Neuronal stem cell (in vitro differentiated cells): ENCODE results near the gene RPAIN.

Experiments used
- DNase-seq: peaks from one replicate; pipeline ENCODE4 v3.0.0-alpha.2; 2013; ENCODE audit warnings: low spot score
- H2AFZ ChIP-seq: one replicate; pipeline ENCODE4 v1.6.1; 2013; ENCODE audit warnings: mild to moderate bottlenecking, low read length, inconsistent platforms
- H2AK5ac ChIP-seq: 2 replicates; pipeline ENCODE4 v1.6.1; 2013; ENCODE audit warnings: low read depth, mild to moderate bottlenecking, inconsistent platforms, low read length, moderate library complexity, mixed read lengths
- H2BK120ac ChIP-seq: 2 replicates; pipeline ENCODE4 v1.6.1; 2013; ENCODE audit warnings: low read depth, mild to moderate bottlenecking, inconsistent platforms, low read length, moderate library complexity, mixed read lengths
- H2BK12ac ChIP-seq: one replicate; pipeline ENCODE4 v1.6.1; 2013; ENCODE audit warnings: low read length, inconsistent platforms
- H2BK15ac ChIP-seq: 2 replicates; pipeline ENCODE4 v1.6.1; 2013; ENCODE audit warnings: mild to moderate bottlenecking, low read length, inconsistent platforms, mixed read lengths
- H2BK5ac ChIP-seq: one replicate; pipeline ENCODE4 v1.6.1; 2013; ENCODE audit warnings: inconsistent platforms, mild to moderate bottlenecking, low read length, moderate library complexity
- H3K14ac ChIP-seq: one replicate; pipeline ENCODE4 v1.6.1; 2013; ENCODE audit warnings: low read length, inconsistent platforms
- H3K18ac ChIP-seq: 2 replicates; pipeline ENCODE4 v1.6.1; 2013; ENCODE audit warnings: low read length, inconsistent platforms
- H3K23ac ChIP-seq: 2 replicates; pipeline ENCODE4 v1.6.1; 2013; ENCODE audit warnings: low read depth, mild to moderate bottlenecking, mixed read lengths, low read length, inconsistent platforms; ENCODE audit not compliant: poor library complexity
- H3K27ac ChIP-seq: replicated peaks from 3 replicates; pipeline ENCODE4 v1.5.1; 2013; ENCODE audit warnings: low read length, inconsistent platforms
- H3K27me3 ChIP-seq, 3 experiments: 2 replicates each; pipeline ENCODE4 v1.6.1; 2013; ENCODE audit warnings: low read length in 3 of 3, mild to moderate bottlenecking in 2 of 3, inconsistent platforms in 1 of 3, low read depth in 1 of 3, mixed read lengths in 1 of 3, moderate library complexity in 1 of 3; ENCODE audit not compliant: control insufficient read depth in 3 of 3, insufficient read depth in 3 of 3
- H3K36me3 ChIP-seq, 2 donors: replicated peaks in 1 of 2; 2 replicates each; pipeline ENCODE4 v1.6.1; 2013; ENCODE audit warnings: low read length in 2 of 2; ENCODE audit not compliant: control insufficient read depth in 2 of 2, insufficient read depth in 2 of 2
- H3K4ac ChIP-seq: 2 replicates; pipeline ENCODE4 v1.6.1; 2013; ENCODE audit warnings: inconsistent platforms, mild to moderate bottlenecking, low read length, moderate library complexity
- H3K4me1 ChIP-seq, 2 donors: 1 replicate in 1 of 2; 2 replicates in 1 of 2; pipeline ENCODE4 v1.6.1; 2013; ENCODE audit warnings: low read length in 2 of 2, low read depth in 1 of 2; ENCODE audit not compliant: control insufficient read depth in 2 of 2, insufficient read depth in 1 of 2
- H3K4me2 ChIP-seq: one replicate; pipeline ENCODE4 v1.6.1; 2013; ENCODE audit warnings: mild to moderate bottlenecking, low read length, inconsistent platforms; ENCODE audit not compliant: insufficient read depth, poor library complexity, severe bottlenecking
- H3K4me3 ChIP-seq, 2 donors: 2 replicates each; pipeline ENCODE4 v1.5.1; 2013; ENCODE audit warnings: low read length in 2 of 2, mild to moderate bottlenecking in 2 of 2, inconsistent platforms in 1 of 2, moderate library complexity in 1 of 2
- H3K79me1 ChIP-seq: one replicate; pipeline ENCODE4 v1.6.1; 2013; ENCODE audit warnings: low read depth, mild to moderate bottlenecking, inconsistent platforms, low read length, moderate library complexity
- H3K9ac ChIP-seq: one replicate; pipeline ENCODE4 v1.6.1; 2013; ENCODE audit warnings: mild to moderate bottlenecking, low read depth, low read length, inconsistent platforms; ENCODE audit not compliant: poor library complexity
- H3K9me3 ChIP-seq, 2 donors: replicated peaks in 1 of 2; 2 replicates each; pipeline versions ENCODE3 to v1.6.1; 2013; ENCODE audit warnings: low read length in 2 of 2, mild to moderate bottlenecking in 2 of 2, inconsistent platforms in 1 of 2, low read depth in 1 of 2, mixed read lengths in 1 of 2, moderate library complexity in 1 of 2; ENCODE audit not compliant: control insufficient read depth in 2 of 2, insufficient read depth in 1 of 2
- H4K8ac ChIP-seq: one replicate; pipeline ENCODE4 v1.6.1; 2013; ENCODE audit warnings: low read depth, mild to moderate bottlenecking, inconsistent platforms, low read length, moderate library complexity
- H4K91ac ChIP-seq: one replicate; pipeline ENCODE4 v1.6.1; 2013; ENCODE audit warnings: low read length, low read depth, mild to moderate bottlenecking, inconsistent platforms; ENCODE audit not compliant: poor library complexity
- WGBS, 2 donors: extraction: QIAGEN DNeasy Blood & Tissue Kit; methylation state at CpG; one replicate each; pipeline ENCODE4 v1.1.7; 2013; ENCODE audit warnings: missing lambda C conversion rate in 2 of 2, mixed read lengths in 1 of 2; ENCODE audit not compliant: insufficient read length in 2 of 2, insufficient replicate concordance in 1 of 2; ENCODE audit errors: extremely low coverage in 2 of 2; 5-methylcytosine and 5-hydroxymethylcytosine counted together

RPAIN gene

GRCh38 chr17:5379351-5380107 lies 40.5 kb upstream of the RPAIN start:
- Histone ChIP-seq H4K91ac (no peak overlapping the region), H2BK120ac (no peak overlapping the region), H3K4me1 (no peaks in the 10 kb centered on the region), H2AFZ (no peak overlapping the region), H3K27me3 (no peaks in the 10 kb centered on the region), H3K4me3 (no peak overlapping the region), H3K79me1 (no peaks in the 10 kb centered on the region), H2BK12ac (no peak overlapping the region), H3K4me2 (no peak overlapping the region), H3K9ac (no peak overlapping the region), H3K27ac (no peak overlapping the region), H3K23ac (peak overlapping the region; percentile 81), H3K36me3 (peaks cover 46 to 97% of the 10 kb centered on the region in 2 donors), H2AK5ac (no peak overlapping the region), H3K14ac (no peak overlapping the region), H3K9me3 (no peaks in the 10 kb centered on the region), H2BK5ac (no peak overlapping the region), H2BK15ac (no peak overlapping the region), H3K4ac (no peak overlapping the region), H3K18ac (no peak overlapping the region), H4K8ac (peak overlapping the region; percentile 99)
- WGBS, 2 donors = no CpG with 5 or more reads among the region's 11 CpGs
- DNase-seq = no peak

GRCh38 chr17:5380491-5381135 lies 39.4 kb upstream of the RPAIN start:
- H3K23ac ChIP-seq = no peak overlapping the region
- H3K14ac ChIP-seq = no peak overlapping the region
- no peak overlapping the region for H3K18ac ChIP-seq
- no peak overlapping the region for H2BK15ac ChIP-seq
- peaks cover 50 to 99% of the 10 kb centered on the region in 2 donors for H3K36me3 ChIP-seq
- no peak overlapping the region for H3K27ac ChIP-seq
- no CpG with 5 or more reads among the region's 7 CpGs for WGBS, 2 donors
- H2BK5ac ChIP-seq = no peak overlapping the region
- no peak overlapping the region for H3K4me2 ChIP-seq
- no peaks in the 10 kb centered on the region for H3K9me3 ChIP-seq
- H3K4me1 ChIP-seq = no peaks in the 10 kb centered on the region
- no peak overlapping the region for H2AK5ac ChIP-seq
- H3K27me3 ChIP-seq = no peaks in the 10 kb centered on the region
- H4K91ac ChIP-seq = no peak overlapping the region
- H3K79me1 ChIP-seq = no peaks in the 10 kb centered on the region
- no peak overlapping the region for H2BK12ac ChIP-seq
- no peak overlapping the region for H3K9ac ChIP-seq
- DNase-seq = no peak
- H2AFZ ChIP-seq = no peak overlapping the region
- H2BK120ac ChIP-seq = no peak overlapping the region
- no peak overlapping the region for H3K4ac ChIP-seq
- no peak overlapping the region for H4K8ac ChIP-seq
- H3K4me3 ChIP-seq = no peak overlapping the region

GRCh38 chr17:5381542-5381941 lies 38.4 kb upstream of the RPAIN start:
- Histone ChIP-seq H3K14ac (no peak overlapping the region), H3K4me1 (no peaks in the 10 kb centered on the region), H3K18ac (no peak overlapping the region), H4K8ac (no peak overlapping the region), H3K79me1 (no peaks in the 10 kb centered on the region), H2AFZ (no peak overlapping the region), H2BK15ac (no peak overlapping the region), H4K91ac (no peak overlapping the region), H3K27me3 (no peaks in the 10 kb centered on the region), H3K36me3 (peaks cover 49 to 100% of the 10 kb centered on the region in 2 donors), H2BK5ac (no peak overlapping the region), H2BK12ac (no peak overlapping the region), H3K4me3 (no peak overlapping the region), H3K4me2 (no peak overlapping the region), H3K9me3 (no peaks in the 10 kb centered on the region), H2BK120ac (no peak overlapping the region), H3K27ac (no peak overlapping the region), H3K4ac (no peak overlapping the region), H3K9ac (no peak overlapping the region), H3K23ac (no peak overlapping the region), H2AK5ac (no peak overlapping the region)
- no peak for DNase-seq
- WGBS, 2 donors = no CpG with 5 or more reads among the region's 4 CpGs

- no peak overlapping the region for H2BK5ac ChIP-seq
- no peak overlapping the region for H2AFZ ChIP-seq
- H3K4ac ChIP-seq = no peak overlapping the region
- H3K4me3 ChIP-seq = no peak overlapping the region
- H3K18ac ChIP-seq = no peak overlapping the region
- H2AK5ac ChIP-seq = no peak overlapping the region
- no peaks in the 10 kb centered on the region for H3K9me3 ChIP-seq
- peaks cover 44 to 96% of the 10 kb centered on the region in 2 donors for H3K36me3 ChIP-seq
- H2BK12ac ChIP-seq = no peak overlapping the region
- no peak overlapping the region for H3K4me2 ChIP-seq
- no peak overlapping the region for H4K91ac ChIP-seq
- H3K14ac ChIP-seq = no peak overlapping the region
- DNase-seq = no peak
- no peaks in the 10 kb centered on the region for H3K79me1 ChIP-seq
- H3K23ac ChIP-seq = no peak overlapping the region
- no peak overlapping the region for H3K9ac ChIP-seq
- no peaks in the 10 kb centered on the region for H3K4me1 ChIP-seq
- WGBS, 2 donors = no CpG with 5 or more reads among the region's 5 CpGs
- no peak overlapping the region for H2BK15ac ChIP-seq
- no peaks in the 10 kb centered on the region for H3K27me3 ChIP-seq
- no peak overlapping the region for H3K27ac ChIP-seq
- no peak overlapping the region for H4K8ac ChIP-seq
- no peak overlapping the region for H2BK120ac ChIP-seq
Observed at GRCh38 chr17:5391678-5392077, 28.3 kb upstream of the RPAIN start.
